ENCODE results near the gene PRRT2.

- TF ChIP-seq, protein P1, sequence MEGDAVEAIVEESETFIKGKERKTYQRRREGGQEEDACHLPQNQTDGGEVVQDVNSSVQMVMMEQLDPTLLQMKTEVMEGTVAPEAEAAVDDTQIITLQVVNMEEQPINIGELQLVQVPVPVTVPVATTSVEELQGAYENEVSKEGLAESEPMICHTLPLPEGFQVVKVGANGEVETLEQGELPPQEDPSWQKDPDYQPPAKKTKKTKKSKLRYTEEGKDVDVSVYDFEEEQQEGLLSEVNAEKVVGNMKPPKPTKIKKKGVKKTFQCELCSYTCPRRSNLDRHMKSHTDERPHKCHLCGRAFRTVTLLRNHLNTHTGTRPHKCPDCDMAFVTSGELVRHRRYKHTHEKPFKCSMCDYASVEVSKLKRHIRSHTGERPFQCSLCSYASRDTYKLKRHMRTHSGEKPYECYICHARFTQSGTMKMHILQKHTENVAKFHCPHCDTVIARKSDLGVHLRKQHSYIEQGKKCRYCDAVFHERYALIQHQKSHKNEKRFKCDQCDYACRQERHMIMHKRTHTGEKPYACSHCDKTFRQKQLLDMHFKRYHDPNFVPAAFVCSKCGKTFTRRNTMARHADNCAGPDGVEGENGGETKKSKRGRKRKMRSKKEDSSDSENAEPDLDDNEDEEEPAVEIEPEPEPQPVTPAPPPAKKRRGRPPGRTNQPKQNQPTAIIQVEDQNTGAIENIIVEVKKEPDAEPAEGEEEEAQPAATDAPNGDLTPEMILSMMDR (IDR thresholded peaks at IDR 0.05; ENCODE audit: insufficient read depth, low read length, poor library complexity, severe bottlenecking), result no peak
- no peak for TF ChIP-seq EZH2phosphoT487 (conservative IDR thresholded peaks at IDR 0.05; ENCODE audit: low read length)
These were observed 41.6 kb upstream of the PRRT2 start for GRCh38 chr16:29770250-29770929.

Data from SU-DHL-6 (cell line).